GM19438 (cell line): Measurements from ENCODE around the gene APH1B.
"Not testable (repeated sequence)": the region's sequence is repeated elsewhere in the genome, so short reads cannot be mapped to it uniquely, and the experiment has no call there.

Experiments
- ATAC-seq: cut with Tn5 transposase; IDR thresholded peaks from one replicate; pipeline ENCODE4 v1.9.1; 2021; ENCODE audit warnings: low read depth; ENCODE audit not compliant: unreplicated experiment

APH1B gene

DNA sequence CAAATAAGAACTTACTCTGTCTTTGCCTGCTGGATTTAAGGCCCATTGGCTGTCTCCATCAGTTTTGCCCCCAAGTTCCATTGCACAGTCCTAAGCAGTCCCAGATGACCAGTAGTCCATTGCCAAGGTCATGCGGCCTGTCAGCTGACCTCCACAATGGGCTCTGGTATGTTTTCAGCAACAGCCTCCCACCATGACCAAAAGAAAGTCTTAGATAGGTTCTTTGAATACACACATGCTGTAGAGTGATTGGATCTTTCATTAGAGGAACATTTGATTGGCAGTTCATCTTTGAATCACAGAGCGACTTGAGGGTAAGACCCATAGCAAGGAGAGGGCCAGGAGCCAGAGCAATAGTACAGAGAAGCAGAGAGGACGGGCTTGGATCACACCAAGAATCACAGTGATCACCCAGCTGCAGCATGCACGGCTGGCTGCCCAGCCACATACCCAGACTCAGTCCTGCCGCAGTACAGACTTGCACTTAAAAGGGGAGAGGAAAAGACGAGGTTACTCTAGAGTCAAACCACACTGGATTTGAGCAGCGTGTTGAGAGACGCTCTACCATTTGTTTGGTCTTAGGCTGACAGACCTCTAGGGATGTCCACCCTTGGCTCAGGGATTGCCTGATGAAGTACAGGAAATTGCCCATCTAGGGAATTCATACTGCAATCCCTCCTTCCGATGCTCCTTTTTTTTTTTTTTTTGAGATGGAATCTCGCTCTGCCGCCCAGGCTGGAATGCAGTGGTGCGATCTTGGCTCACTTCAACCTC is 50.4 kb downstream of the APH1B start:
- no peak for ATAC-seq

DNA sequence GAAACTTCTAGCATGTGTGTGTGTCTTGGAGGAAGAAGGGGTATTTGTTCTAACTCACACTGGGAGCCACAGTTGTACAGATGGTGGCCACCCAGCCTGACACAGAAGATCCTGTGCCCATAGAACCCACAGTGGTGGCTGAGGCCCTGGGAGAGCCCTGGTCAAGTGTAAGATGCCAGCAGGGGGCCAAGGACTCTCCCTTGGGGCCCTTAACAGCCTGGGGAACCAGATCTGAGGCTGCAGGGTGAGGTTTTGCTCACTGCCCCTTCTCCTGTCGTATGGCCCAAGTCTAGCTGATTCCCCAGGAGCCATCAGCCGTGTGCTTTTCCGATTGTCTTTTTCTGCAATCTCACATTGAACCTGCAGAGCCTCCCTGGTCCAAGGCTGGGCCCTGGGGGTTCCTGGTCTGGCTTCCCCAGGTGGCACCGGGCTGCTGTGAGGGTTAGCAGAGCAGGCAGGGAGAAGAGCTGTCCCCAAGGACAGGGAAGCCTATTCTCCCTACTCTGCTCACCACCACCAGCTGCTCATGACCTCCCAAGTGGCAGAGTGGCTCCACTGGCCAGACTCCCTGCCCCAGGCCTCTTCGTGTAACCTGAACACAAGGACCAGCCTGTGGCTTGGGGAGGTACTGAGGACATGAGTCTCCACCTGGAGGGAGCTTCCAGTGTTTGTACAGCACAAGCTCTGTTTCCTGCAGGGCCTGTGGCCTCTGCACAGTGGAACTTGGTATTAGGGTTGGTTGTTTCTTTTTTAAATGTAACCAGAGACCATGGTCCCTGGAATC is 52.4 kb downstream of the APH1B start:
- no peak for ATAC-seq

DNA sequence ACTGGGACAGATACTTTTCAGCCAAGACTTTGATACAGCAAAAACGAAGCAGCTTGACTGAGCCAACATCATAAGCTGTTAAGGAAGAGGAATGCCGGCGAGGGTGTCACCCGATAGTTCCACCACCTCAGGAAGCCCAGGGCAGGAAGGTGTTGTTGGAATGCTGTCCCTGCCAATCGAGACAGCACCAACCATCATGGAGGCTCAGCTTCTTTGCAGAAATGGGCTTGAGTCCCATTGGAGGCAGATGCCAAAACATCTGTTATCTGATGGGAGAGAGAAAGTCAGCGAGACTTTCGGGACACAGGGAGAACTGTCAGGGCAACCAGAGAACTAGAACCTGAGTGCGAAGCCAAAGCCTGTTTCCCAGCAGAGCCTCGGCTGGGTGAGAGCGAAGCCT is 53.5 kb downstream of the APH1B start:
- ATAC-seq: no peak

DNA sequence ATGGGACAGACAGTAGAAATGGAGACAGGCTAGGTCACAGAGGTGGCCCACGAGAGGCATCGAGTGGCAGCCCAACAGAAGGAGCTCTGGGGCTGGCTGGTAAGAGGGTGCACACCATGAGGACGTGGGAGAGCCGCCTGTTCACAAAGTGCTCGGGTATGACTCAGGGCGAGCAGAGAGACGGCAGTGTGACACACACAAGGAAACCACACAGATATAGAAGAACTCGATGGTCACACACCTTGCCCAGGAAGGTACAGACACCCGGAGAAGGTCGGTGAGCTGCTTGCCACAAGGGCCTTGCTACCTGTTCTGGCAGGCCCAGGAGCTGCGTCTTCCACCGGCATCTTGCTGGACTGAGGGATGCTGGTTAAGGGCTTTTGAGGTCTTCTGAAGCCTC is 54.1 kb downstream of the APH1B start:
- no peak for ATAC-seq

DNA sequence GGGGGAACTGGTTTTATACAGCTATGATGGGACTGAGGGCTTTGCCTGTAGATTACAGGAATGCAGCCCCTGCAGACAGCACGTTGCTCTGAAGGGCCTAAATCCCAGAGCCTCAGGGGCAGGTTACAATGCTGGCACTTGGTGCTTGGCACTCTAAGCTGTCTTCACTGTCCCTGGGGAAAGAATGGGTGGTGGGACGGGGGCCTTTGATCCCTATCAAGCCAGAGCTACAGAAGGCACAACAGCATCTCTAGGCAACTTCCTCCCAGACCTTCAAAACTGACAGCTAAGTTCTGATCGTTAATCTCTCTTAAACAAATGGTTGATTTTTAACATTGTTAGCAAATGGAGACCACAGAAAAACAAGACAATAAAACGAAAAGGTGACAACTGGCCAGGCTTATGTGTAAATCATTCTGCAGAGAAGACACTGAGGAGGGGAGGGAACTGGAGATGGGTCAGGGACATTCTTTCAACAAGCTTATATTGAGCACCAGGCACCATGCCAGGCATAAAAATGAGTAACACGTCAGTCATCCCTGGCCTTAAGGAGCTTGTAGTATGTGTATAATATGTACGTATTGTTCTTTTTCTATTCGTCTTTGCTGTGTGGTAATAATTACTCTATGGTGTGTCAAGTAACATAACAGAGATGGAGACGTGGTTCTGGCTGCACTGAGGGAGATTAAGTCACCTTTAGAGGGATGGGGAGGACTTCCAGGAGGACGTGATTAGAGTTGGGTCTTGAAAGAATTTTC is 55.1 kb downstream of the APH1B start:
- no peak for ATAC-seq

DNA sequence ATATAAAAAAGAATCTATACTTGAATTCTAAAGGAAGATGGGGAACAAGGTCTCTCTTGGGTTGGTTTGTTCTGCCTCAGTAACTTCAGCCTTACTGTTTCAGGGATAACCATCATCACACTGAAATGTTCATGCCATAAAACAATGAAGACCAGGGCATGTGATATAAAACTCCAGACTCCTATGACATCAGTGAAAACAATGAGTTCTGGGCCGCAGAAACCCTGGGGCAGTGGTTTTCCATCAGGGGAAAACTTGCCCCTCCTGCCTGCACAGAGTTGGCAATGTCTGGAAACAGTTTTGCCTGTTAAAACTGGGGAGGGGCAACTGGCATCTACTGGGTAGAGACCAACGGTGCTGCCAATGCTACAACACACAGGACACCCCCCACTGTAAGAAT is 57.4 kb downstream of the APH1B start:
- no peak for ATAC-seq

DNA sequence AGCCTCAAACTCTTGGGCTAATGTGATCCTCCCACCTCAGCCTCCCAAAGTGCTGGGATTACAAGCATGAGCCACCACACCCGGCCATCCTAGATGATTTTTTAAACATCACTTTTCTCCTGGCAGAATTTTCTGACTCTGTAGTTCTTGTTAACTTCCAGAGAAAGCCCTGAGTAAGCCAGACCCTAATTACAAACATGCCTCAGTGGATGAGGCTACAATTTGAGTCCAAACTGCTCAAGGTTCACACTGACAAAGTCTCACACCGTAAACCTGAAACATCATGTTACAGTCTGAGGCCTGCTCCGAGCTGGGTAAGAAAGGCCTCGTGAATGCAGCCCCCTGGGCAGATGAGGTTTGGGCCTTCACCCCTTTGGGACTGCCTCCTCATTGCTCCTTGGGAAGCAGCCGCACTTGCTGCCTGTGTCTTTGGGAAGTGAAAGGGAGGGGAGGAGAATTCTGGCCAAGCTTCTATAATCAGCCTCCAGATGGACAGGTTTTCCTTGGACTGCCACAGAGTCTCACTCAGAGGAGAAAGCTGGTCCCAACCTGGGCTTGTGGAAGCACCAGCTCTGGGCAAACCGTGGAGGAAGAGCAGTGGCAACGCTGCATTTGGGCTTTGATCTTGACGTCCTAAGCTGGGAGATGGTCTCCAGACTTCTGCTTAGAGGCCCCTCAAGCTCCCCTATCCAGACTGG is 58.3 kb downstream of the APH1B start:
- ATAC-seq: no peak

DNA sequence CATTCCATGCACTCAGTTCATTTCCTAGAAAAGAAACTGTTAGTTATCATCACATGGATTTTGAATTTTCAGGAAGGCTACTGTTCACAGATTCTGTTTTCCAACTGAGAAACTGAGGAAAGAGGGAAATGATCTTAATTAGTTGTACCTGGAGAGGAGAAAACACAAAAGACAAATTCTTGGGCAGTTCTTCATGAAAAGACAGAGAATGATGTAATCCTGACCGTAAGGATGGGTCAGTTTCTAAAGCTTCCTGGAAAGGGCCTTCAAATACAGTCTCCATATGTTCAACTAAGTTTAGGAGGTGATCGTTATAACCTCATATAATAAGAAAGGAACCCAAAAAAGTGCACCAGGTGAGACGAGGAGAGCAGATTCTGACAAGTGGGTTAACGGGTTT is 59.6 kb downstream of the APH1B start:
- no peak for ATAC-seq

DNA sequence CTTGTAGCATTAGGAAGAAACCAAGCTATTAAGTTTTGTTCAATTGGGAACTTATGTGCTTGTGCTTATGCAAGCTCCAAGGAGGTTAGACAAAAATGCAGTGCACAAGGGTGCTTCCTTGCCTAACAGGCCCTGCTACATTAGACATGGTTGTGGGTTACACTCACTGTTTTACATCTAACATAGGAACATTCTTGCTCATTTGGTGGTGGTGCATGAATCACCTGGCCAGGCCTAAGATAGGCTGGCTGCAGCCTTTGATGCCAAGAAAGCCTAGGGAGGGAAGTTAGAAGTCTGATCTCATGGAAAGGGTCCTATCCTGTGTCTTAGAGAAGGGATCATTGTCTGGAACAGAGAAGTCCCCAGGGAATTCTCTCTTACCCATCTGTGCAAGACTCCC is 60.8 kb downstream of the APH1B start:
- no peak for ATAC-seq

DNA sequence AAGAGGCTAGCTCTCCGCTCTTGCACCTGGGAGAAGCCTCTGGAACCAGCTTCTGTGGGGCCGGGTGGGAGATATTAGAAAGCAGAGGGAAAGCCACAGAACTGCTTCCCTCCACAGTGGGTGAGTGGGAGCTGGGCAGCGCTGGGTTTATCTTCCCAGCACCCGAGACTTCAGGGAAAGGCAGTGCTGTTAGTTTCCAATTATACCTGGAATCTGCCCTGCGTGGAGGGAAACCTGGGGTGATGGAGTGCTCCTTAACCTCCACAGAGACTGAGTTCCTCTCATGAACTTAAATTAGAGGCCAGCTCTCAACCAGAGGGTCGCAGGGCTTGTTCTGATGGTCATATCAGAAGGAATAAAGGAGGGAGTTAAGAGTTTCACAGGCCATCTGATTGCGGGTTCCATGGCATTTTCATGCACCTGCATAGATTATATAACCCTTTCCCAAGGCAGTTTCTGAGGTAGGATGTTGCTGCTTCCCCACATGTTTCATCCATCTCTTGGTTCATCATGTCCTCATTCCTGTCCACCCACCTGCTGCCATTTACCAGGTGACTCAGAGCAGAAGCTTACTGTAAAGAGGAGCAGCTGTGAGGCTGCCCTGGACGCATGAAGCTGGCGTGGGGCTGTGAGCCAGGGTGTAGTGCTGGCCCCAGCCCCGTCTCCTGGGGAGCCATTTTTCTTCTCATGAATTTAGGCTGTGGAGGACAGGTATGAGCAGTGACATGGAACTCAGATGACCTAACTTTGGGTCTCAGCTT is 61.8 kb downstream of the APH1B start:
- no peak for ATAC-seq

DNA sequence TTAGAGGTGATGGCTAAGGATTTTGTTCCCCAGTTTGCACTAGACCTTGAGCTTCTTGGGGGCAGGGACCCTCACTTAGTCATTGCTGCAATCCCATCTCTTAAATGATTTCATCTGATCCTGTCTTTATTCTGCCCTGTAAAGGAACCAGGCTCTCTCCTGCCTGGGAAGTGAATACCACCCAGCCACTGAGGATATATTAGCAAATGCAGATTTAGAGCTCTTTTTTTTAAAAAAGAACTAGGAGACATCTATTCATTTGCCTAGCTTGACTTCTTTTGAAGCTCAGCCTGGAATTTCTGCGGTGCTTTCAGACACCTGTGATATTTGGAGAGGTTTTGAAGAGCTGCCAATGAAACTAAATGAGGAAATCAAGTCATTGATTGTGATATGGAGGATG is 62.4 kb downstream of the APH1B start:
- ATAC-seq: no peak

DNA sequence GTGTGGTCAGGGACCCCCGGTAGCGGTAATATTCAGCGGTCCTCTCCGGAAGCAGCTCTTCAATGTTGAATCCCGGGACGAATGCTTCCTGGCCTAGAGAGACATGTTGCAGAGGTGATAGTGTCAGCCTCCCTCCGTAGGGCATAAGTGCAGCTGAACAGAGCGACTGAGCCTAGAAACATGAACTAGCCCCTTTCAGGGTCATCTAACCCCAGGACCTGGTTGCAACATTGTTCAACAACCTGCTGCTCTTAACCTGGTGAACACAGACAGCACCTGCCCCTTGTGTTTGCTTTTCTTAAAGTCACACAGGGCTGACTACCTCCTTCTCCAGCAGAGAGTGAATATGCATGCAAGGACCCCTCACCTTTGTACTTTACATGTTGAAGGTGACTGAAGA is 62.9 kb downstream of the APH1B start:
- ATAC-seq: no peak

DNA sequence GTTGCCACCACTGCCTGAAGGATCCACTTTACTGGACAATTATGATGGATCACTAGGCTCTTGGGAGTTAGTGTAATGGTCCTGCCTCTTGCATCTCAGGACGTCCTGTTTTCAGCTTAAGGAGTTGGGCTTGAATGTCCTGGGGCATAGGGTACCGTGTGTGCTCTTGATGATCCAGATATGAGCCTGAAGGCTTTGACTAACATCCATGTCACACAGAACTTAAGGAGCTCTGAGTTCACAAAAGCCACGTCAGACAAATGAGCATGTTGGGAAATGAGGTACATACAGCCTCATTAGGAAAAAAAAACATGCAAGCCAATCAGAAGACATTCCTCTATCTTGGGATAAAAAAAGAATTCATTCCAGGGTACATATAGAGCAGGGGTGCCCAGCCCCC is 63.5 kb downstream of the APH1B start:
- ATAC-seq: no peak

DNA sequence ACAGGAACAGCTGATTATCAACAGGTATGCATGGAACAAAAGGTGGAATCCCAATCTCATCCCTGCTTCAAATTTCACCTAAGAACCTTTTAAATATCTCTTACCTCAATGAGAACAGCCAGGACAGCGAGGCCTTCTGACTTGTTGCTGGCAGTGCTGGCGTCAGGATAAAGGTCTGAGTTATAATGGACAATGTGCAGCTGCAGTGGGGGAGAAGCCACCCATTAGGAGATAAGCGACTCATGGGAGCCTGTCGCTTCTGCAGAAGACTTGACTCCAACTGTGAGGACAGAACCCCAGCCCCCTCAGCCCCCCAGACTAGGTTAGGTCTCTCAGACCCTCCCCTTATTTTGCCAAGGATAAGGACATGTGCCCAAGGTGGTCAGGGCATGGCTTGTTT is 64.5 kb downstream of the APH1B start:
- ATAC-seq: no peak

DNA sequence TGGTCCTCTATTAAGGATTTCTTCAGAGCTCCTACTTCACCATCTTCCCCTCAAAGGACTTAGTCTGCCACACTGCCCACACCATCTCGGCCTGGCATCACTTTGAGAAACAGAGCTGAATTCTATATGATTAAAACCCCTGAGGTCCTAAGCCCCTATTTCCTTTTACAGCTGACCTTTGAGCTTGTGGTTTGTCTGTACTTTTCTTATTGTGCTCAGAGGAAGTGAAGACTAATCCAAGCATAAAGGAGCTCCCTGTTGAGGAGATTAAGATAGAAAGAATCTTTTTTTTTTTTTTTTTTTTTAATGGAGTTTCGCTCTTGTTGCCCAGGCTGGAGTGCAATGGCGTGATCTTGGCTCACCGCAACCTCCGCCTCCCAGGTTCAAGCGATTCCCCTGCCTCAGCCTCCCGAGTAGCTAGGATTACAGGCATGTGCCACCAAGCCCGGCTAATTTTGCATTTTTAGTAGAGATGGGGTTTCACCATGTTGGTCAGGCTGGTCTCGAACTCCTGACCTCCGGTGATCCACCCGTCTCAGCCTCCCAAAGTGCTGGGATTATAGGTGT is 65.7 kb downstream of the APH1B start:
- not testable (repeated sequence) for ATAC-seq

DNA sequence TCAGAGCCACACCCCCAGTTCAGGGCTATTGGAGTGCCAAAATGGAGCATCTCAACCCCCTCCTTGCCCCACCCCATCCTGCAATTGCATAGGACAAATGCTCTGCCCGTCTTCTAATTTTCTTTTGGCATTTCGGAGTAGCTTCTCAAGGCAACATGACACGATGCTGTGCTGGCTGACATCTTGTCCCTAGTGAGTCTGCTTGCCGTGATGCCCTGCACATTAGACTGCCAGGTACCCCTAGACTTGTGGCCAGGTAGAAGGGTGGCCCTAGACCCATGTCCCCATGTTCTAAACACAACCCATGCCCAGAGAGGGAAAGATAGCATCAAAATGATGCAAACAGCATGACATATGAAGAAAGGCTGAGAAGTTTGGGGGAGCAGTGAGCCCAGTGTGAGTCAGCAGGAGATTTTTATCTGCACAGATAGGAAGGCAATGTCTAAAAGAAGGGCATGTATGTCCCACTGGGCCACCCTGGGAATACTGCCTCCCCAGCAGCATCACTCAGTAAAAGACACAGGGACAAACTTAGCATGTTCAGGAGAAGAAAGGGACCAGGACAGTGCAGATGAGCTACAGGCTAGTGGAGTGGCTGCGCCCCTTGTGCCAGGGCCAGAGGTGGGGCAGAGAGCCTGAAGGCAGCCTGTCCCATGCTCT is 67.5 kb downstream of the APH1B start:
- no peak for ATAC-seq

DNA sequence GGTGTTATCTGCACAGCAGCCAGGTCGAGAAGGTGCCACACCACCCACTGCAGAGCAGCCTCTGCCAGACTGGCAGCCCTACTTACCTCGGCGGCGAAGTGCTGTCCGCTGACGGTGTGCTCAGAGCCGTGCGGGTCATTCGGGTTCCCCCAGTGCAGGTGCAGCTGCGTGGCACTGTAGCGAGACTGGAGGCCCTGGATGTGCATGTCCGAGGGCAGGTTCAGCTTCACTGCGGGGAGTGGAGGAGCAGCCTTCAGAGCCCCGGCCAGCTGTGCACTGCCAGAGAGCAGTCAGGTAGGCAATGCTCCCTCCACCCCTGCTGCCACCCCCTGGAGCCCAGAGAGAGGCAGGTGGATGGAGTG is 68.0 kb downstream of the APH1B start:
- ATAC-seq: no peak

DNA sequence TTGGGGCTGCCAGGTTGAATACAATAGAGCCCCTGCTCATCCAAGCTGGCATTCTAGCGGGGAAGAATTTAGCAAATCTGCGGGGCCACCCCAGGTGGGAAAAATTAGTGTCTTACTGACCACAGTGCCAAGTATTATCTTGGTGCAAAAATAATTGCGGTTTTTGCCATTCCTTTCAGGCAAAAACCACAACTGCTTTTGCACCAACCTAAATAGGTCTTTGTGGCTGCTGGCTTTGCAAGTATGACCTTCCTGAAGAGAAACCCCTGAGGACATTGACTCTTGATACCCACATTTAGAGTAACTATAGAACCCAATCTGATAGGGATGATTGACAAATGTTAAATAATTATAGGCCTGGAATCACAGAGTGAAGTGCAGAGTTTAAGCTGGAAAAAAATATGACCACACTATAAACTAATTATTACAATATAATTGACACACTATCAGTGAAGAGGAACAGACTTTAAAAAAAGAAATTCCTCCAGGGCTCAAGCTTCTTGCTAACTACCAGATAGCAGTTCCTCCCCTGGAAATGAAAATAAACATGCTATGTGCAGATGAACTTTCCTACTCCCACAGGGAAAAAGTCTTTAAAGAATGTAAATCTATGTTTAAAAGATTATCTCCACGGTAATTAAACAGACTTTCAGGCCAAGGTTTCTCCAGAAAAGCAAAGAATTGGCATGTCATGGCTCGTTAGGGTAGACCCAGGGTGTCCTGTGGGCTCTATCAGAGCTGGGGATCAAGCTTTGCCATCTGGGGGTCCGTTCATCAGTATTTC is 69.9 kb downstream of the APH1B start:
- no peak for ATAC-seq

DNA sequence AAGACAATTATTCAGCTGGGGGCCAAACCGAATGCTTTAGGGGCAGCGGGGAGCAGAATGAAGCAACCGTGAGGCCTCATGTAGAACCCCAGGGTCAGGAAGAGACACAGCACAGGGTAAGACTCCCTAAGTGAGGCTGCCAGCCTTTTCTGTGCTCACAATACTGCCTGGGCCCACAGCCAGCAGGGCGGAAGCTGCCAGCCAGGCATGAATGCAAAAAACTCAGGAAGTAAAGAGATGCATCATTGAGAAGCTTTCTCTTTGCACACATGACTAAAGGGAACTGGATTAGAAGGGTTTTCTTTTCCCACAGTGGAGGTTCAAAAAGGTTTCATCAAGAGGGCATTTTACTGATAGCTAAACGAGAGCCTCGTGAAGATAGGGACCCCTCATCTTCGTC is 71.0 kb downstream of the APH1B start:
- no peak for ATAC-seq
